Liver (tissue), 9 donors: Measurements from ENCODE around the gene MAGEB10. TPM values are rescaled to one million over a fixed set of nuclear protein-coding genes. Genes with fewer than 3 reads are reported as not detected.

Experiments
- DNase-seq: peaks from one replicate; pipeline ENCODE4 v3.0.0-alpha.2; 2017; ENCODE audit warnings: low spot score
- H3K27ac ChIP-seq, 2 donors: one replicate each; pipeline ENCODE4 v1.7.0; 2013; ENCODE audit warnings: inconsistent platforms in 2 of 2, low read length in 2 of 2, control low read depth in 1 of 2, low read depth in 1 of 2, mild to moderate bottlenecking in 1 of 2
- H3K27me3 ChIP-seq, 4 donors: one replicate each; pipeline versions ENCODE4 v1.6.1 to v1.7.0; 2013; ENCODE audit warnings: low read length in 3 of 4, inconsistent platforms in 1 of 4, mild to moderate bottlenecking in 1 of 4, moderate library complexity in 1 of 4; ENCODE audit not compliant: control insufficient read depth in 4 of 4, insufficient read depth in 4 of 4
- H3K36me3 ChIP-seq, 4 donors: one replicate each; pipeline versions ENCODE4 v1.6.1 to v1.7.0; 2013; ENCODE audit warnings: low read length in 3 of 4, mild to moderate bottlenecking in 3 of 4, low read depth in 1 of 4, moderate library complexity in 1 of 4; ENCODE audit not compliant: control insufficient read depth in 4 of 4, insufficient read depth in 3 of 4
- H3K4me1 ChIP-seq, 4 donors: one replicate each; pipeline versions ENCODE4 v1.6.1 to v1.7.0; 2013; ENCODE audit warnings: low read length in 3 of 4, mild to moderate bottlenecking in 3 of 4, moderate library complexity in 1 of 4; ENCODE audit not compliant: control insufficient read depth in 4 of 4, insufficient read depth in 4 of 4
- H3K4me3 ChIP-seq, 3 donors: one replicate each; pipeline versions ENCODE4 v1.6.1 to v1.7.0; 2013; ENCODE audit warnings: low read length in 3 of 3, control low read depth in 1 of 3, low read depth in 1 of 3, mild to moderate bottlenecking in 1 of 3
- H3K9ac ChIP-seq, 2 donors: one replicate each; pipeline ENCODE4 v1.7.0; 2013; ENCODE audit warnings: low read length in 2 of 2, mild to moderate bottlenecking in 2 of 2, moderate library complexity in 2 of 2, control low read depth in 1 of 2, low read depth in 1 of 2
- H3K9me3 ChIP-seq, 4 donors: one replicate each; pipeline versions ENCODE4 v1.6.1 to v1.7.0; 2013; ENCODE audit warnings: low read length in 3 of 4; ENCODE audit not compliant: control insufficient read depth in 4 of 4
- EGR1 ChIP-seq, 2 donors: IDR thresholded peaks; 2 replicates each; pipeline ENCODE4 v1.6.1; 2016 to 2018; ENCODE audit warnings: antibody characterized with exemption in 2 of 2, low read depth in 2 of 2
- FOXA1 ChIP-seq: IDR thresholded peaks from 2 replicates; pipeline ENCODE4 v1.6.1; 2016; ENCODE audit warnings: antibody characterized with exemption
- FOXA2 ChIP-seq: IDR thresholded peaks from 2 replicates; pipeline ENCODE4 v1.6.1; 2016; ENCODE audit warnings: antibody characterized with exemption
- GABPA ChIP-seq, 2 donors: IDR thresholded peaks in 1 of 2; conservative IDR thresholded peaks in 1 of 2; 2 replicates each; pipeline ENCODE4 v1.6.1; 2016; ENCODE audit warnings: antibody characterized with exemption in 2 of 2, mild to moderate bottlenecking in 1 of 2, moderate library complexity in 1 of 2
- HNF4A ChIP-seq, 2 donors: conservative IDR thresholded peaks; 2 replicates each; pipeline ENCODE4 v1.6.1; 2016; ENCODE audit warnings: antibody characterized with exemption in 2 of 2, mild to moderate bottlenecking in 2 of 2
- HNF4G ChIP-seq: IDR thresholded peaks from 2 replicates; pipeline ENCODE4 v1.6.1; 2016; ENCODE audit warnings: antibody characterized with exemption
- JUND ChIP-seq, 2 donors: IDR thresholded peaks; 2 replicates each; pipeline ENCODE4 v1.6.1; 2016; ENCODE audit warnings: antibody characterized with exemption in 2 of 2
- NR2F2 ChIP-seq: IDR thresholded peaks from 2 replicates; pipeline ENCODE4 v1.6.1; 2016; ENCODE audit warnings: antibody characterized with exemption
- RAD21 ChIP-seq, 2 donors: IDR thresholded peaks; 2 replicates each; pipeline ENCODE4 v1.6.1; 2016; ENCODE audit warnings: antibody characterized with exemption in 2 of 2, mild to moderate bottlenecking in 2 of 2
- REST ChIP-seq: IDR thresholded peaks from 2 replicates; pipeline ENCODE4 v1.6.1; 2016; ENCODE audit warnings: antibody characterized with exemption, mild to moderate bottlenecking
- RXRA ChIP-seq, 2 donors: IDR thresholded peaks; 2 replicates each; pipeline ENCODE4 v1.6.1; 2017 to 2018; ENCODE audit warnings: antibody characterized with exemption in 2 of 2, mild to moderate bottlenecking in 1 of 2
- SP1 ChIP-seq: IDR thresholded peaks from 2 replicates; pipeline ENCODE4 v1.6.1; 2018; ENCODE audit warnings: antibody characterized with exemption, mild to moderate bottlenecking
- TAF1 ChIP-seq: conservative IDR thresholded peaks from 2 replicates; pipeline ENCODE4 v1.6.1; 2016; ENCODE audit warnings: antibody characterized with exemption, mild to moderate bottlenecking
- YY1 ChIP-seq: IDR thresholded peaks from 2 replicates; pipeline ENCODE4 v1.6.1; 2016; ENCODE audit warnings: antibody characterized with exemption, mild to moderate bottlenecking
- WGBS: extraction: QIAGEN DNeasy Blood & Tissue Kit; methylation state at CpG from one replicate; pipeline ENCODE4 v1.1.7; 2013; 5-methylcytosine and 5-hydroxymethylcytosine counted together
- polyA plus RNA-seq, 2 donors: library from polyadenylated mRNA; stranded (reverse) in 1 of 2; unstranded in 1 of 2; fragments of 200-250 nt in 1 of 2; fragments of >200 nt in 1 of 2; fragmentation: Nextera tagmentation in 1 of 2; extraction: Ambion mirVana in 1 of 2; gene quantifications; one replicate each; pipeline versions ENCODE4 v1.2.1 to v1.2.3, GENCODE V29; 2013 to 2015
- total RNA-seq, 2 donors: library from RNA; depleted of rRNA; stranded (reverse); fragments of >200 nt; gene quantifications; one replicate each; pipeline ENCODE4 v1.2.3, GENCODE V29; 2014
- TF ChIP-seq, protein P1 (sequence below): IDR thresholded peaks from 2 replicates; pipeline ENCODE4 v1.6.1; 2016; ENCODE audit warnings: antibody characterized with exemption
- TF ChIP-seq, protein P2 (sequence below): IDR thresholded peaks from 2 replicates; pipeline ENCODE4 v1.6.1; 2016; ENCODE audit warnings: antibody characterized with exemption
- TF ChIP-seq, protein P3 (sequence below): IDR thresholded peaks from 2 replicates; pipeline ENCODE4 v1.6.1; 2016; ENCODE audit warnings: antibody characterized with exemption
- TF ChIP-seq, protein P4 (sequence below): fragments of 150-350 bp; IDR thresholded peaks from 2 replicates; pipeline ENCODE4 v1.5.1; 2017; ENCODE audit warnings: improper control_type of control experiment, low read depth, low read length; ENCODE audit not compliant: missing input control
- donor health status: healthy.
- donor health status: healthy.
- donor health status: healthy.
- donor health status: healthy.
- donor health status: healthy.

MAGEB10 gene
- total and polyA plus RNA-seq, 4 donors: not detected

- TF ChIP-seq REST: no peak
These were observed 30.4 kb downstream of the MAGEB10 start (continued) for GRCh38 chrX:27838185-27838584.

DNA sequence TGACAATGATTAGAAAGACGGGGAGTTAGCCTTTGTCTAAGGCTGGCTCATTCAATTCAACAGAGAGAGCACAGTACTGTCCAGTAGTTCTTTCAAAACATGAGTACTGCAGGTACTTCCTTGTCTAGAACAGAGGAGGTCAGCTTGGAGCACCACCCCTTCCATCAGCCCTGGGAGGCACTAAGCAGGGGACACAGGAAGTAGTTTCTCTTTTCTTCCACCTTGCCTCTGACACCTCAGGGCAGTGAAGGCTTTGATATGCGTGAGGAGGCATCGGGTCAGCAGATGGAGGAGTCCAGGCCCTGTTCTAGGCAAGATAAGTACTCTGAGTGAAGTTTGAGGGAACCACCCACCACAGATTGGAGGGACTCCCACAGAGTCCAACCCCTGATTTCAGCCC, 33.1 kb downstream of the MAGEB10 start:
- DNase-seq: no peak
- Histone ChIP-seq H3K9me3 (no peaks in the 10 kb centered on the region), H3K27ac (no peak overlapping the region), H3K4me3 (no peak overlapping the region), H3K36me3 (no peaks in the 10 kb centered on the region), H3K4me1 (no peaks in the 10 kb centered on the region), H3K9ac (no peak overlapping the region), H3K27me3 (peaks cover 0 to 6% (median 0%) of the 10 kb centered on the region in 4 donors)
- 73% methylated on average over 3 of the region's 3 CpGs for WGBS
- no peak for TF ChIP-seq SP1
- TF ChIP-seq RXRA (IDR thresholded peaks at IDR 0.05): no peak
- TF ChIP-seq, protein P1, sequence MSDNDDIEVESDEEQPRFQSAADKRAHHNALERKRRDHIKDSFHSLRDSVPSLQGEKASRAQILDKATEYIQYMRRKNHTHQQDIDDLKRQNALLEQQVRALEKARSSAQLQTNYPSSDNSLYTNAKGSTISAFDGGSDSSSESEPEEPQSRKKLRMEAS: no peak
- no peak for TF ChIP-seq NR2F2
- TF ChIP-seq, protein P2, sequence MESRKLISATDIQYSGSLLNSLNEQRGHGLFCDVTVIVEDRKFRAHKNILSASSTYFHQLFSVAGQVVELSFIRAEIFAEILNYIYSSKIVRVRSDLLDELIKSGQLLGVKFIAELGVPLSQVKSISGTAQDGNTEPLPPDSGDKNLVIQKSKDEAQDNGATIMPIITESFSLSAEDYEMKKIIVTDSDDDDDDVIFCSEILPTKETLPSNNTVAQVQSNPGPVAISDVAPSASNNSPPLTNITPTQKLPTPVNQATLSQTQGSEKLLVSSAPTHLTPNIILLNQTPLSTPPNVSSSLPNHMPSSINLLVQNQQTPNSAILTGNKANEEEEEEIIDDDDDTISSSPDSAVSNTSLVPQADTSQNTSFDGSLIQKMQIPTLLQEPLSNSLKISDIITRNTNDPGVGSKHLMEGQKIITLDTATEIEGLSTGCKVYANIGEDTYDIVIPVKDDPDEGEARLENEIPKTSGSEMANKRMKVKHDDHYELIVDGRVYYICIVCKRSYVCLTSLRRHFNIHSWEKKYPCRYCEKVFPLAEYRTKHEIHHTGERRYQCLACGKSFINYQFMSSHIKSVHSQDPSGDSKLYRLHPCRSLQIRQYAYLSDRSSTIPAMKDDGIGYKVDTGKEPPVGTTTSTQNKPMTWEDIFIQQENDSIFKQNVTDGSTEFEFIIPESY: no peak
- no peak for TF ChIP-seq FOXA2
- TF ChIP-seq HNF4A (conservative IDR thresholded peaks at IDR 0.05): no peak
- no peak for TF ChIP-seq YY1
- TF ChIP-seq, protein P3, sequence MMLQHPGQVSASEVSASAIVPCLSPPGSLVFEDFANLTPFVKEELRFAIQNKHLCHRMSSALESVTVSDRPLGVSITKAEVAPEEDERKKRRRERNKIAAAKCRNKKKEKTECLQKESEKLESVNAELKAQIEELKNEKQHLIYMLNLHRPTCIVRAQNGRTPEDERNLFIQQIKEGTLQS: no peak
- TF ChIP-seq GABPA (IDR thresholded peaks at IDR 0.05 in 1 of 2, conservative IDR thresholded peaks at IDR 0.05 in 1 of 2): no peak
- no peak for TF ChIP-seq FOXA1
- no peak for TF ChIP-seq EGR1 (IDR thresholded peaks at IDR 0.05; ENCODE audit: low read depth in 2 of 2)
- no peak for TF ChIP-seq HNF4G
- no peak for TF ChIP-seq REST
- no peak for TF ChIP-seq TAF1
- TF ChIP-seq RAD21 (IDR thresholded peaks at IDR 0.05): no peak
- TF ChIP-seq, protein P4, sequence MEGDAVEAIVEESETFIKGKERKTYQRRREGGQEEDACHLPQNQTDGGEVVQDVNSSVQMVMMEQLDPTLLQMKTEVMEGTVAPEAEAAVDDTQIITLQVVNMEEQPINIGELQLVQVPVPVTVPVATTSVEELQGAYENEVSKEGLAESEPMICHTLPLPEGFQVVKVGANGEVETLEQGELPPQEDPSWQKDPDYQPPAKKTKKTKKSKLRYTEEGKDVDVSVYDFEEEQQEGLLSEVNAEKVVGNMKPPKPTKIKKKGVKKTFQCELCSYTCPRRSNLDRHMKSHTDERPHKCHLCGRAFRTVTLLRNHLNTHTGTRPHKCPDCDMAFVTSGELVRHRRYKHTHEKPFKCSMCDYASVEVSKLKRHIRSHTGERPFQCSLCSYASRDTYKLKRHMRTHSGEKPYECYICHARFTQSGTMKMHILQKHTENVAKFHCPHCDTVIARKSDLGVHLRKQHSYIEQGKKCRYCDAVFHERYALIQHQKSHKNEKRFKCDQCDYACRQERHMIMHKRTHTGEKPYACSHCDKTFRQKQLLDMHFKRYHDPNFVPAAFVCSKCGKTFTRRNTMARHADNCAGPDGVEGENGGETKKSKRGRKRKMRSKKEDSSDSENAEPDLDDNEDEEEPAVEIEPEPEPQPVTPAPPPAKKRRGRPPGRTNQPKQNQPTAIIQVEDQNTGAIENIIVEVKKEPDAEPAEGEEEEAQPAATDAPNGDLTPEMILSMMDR: no peak
- TF ChIP-seq JUND (IDR thresholded peaks at IDR 0.05): no peak
